NCI-H1417 (cell line): ENCODE data around the gene EBF4.
A peak's percentile ranks its signal among the peaks of the same experiment; 100 is the strongest.
"Not testable (repeated sequence)": the region's sequence is repeated elsewhere in the genome, so short reads cannot be mapped to it uniquely, and the experiment has no call there.

ENCODE experiments used
- DNase-seq, 3 experiments: peaks; one replicate each; lab custom pipeline; 2025; lab: John Stamatoyannopoulos, UW

EBF4 gene

DNA sequence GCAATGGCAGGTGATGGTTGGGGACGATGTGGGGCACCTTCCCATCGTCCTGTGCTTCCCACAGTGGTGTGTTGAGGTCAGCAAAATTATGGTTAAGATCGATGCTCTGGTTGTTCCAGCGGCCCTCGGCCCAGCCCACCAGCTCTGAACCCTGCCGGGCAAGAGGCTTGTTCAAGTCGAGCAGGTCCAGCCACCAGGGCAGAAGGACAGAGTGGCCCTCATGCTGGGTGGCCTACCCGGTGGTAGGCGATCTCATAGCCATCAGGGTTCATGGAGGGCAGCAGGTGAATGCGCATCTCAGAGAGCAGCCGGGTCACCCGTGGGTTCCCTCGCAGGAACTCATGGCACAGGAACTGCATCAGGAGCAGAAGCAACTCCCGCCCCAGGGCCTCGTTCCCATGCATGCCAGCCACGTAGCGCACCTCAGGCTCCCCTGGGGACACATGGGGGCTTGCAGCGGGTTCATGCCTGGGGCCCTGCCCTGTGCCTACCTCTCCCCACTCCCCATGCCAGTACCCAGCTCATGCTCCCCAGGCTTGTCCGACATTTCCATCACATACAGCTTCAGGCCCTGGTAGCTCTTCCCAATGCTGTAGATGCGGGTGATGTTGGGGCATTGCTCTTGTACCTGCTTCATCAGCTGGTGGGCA, 103.6 kb downstream of the EBF4 start:
- no peak for DNase-seq

DNA sequence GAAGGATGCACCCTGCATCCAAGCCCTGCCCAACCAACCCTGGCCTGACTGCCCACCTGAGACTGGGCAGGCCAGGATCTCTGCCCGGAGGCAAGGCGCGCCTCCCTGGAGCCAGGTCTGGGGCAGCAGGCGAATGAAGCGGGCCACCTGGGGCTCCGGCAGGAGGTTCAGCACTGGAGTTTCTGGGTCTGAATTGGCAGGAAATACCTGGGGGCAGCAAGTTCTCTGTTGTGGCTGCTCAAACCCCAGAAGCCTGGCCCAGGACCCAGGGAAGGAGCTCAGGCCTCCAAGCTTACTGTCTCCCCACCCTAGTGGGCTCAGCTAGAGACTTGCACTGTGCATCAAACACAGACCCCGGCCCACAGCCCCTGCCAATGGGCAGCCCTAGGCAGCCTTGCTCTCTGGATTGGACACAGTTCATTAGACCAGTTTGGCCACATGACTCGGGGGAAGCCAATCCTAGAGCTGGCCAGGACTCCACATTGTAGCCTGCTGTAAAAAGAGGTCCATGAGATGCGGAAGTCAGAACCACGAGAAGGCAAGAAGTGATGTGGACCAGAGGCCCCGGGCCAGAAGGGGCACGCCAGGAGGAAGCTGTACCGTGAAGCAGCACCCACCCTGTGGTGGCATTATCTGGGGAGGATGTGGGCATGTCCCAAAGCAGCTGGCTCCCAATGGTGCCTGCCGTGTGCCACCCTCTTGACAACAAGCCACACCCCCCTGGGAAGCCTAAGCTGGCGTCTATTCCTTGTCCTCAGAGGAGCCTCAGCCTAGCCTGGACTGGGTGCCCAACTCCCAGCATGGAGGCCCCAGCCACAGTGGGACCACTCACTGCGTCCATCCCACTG, 104.8 kb downstream of the EBF4 start:
- no peak for DNase-seq

DNA sequence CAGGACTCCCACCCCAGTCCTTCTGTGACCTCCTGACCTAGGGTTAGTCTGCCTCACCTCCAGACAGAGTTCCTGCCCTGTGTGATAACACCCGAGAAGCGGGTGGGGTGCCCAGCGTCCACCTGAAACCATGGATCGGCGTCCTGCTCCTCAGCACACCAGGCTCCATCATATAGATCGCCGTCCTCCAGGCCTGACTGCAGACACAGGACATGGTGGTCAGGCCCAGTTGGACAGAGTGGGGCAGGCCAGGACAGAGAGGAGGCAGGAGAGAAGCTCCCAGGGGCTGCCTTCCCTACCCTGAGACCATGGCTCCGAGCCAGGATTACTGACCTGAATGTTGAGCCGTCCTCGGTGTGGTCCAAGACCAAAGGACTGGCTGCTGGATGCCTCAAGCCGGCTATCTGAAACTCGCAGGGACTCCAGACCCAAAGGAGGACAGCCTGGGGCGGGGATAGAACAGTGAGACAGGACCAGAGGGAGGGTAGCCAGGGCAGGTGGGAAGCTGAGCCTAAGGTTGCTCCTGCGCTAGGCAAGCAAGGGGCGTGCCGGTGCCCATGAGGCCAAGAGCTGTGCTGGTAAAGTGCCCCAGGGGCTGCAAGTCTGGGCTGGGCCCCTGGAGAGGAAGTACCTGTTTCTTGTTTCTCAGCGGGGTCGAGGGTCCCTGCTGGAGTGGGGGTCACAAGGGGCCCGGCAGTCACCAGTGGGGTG, 105.7 kb downstream of the EBF4 start:
- no peak for DNase-seq

DNA sequence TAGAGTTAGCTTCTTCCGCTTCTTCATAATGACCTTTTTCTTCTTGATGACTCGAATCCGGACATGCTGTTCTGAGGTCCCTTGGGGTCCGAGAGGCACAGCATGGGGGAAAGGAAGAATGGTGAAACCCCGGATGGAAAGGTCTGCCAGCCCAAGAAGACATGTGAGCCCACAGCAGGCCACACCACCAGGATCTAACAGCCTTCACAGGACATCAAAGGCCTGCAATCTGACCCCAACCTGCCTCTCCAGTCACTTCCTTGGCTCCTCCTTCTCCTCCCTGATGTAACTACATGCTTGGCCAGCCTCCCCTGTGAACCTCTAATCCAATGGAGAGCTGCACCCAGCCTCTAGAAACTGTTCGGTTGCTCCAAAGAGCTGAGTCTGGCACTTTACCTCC, 106.2 kb downstream of the EBF4 start:
- no peak for DNase-seq

DNA sequence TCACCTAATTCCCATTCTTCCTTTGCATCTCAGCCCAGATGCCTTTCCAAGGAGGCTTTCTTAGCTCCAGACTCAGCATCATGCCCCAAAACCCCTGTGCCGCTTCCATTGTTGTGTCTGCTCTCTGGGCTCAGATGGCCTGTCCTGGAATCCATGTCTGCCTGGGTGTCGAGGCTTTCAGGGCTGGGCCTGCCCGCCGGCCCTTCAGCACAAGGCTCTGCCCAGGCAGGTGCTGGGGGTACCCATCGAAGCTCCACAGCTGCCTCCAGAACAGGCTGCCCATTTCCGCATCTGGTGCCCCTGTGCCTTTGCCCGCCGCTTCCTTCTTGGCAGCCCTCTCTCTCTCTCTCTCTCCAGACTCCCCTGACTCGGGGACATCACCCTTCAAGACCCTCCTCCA, 106.7 kb downstream of the EBF4 start:
- no peak for DNase-seq

DNA sequence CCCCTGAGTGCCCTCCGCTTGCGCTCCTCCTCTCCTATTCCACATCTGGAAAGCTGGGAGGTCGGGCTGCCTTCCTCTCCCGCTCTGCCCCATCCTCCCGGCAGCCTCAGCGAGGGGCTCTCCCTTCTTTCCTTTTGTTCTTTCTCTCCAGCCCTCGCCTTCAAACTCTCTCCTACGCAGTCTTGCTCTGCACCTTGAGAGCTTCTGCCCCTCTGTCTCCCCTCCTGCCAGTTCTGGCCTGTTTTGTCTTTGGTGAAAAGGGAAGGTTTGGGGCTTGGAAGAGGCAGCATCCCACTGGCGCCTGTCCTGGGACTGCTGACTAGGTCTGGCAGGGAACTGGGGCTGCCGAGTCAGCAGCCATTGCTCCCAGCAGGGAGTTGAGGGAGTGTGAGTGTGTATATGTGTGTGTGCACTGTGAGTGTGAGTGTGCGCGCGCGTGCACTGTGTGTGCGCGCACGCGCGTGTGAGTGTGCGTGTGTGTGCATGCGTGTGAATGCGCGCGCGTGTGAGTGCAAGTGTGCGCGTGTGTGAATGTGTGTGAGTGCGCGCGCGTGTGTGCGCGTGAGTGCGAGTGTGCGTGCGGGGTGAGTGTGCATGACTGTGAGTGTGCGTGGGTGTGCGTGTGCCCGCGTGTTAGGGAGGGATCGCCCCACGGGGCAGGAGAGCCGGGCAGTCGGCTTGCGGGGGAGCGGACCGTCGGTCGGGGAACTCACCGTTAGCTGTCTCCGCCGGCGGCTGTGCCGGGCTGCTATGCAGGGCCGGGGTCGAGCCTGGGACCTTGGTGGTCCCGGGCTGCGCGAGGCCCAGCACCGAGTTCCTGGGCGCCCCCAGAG, 107.3 kb downstream of the EBF4 start:
- peak in 2 of 3 experiments; percentile 46 to 62 for DNase-seq

DNA sequence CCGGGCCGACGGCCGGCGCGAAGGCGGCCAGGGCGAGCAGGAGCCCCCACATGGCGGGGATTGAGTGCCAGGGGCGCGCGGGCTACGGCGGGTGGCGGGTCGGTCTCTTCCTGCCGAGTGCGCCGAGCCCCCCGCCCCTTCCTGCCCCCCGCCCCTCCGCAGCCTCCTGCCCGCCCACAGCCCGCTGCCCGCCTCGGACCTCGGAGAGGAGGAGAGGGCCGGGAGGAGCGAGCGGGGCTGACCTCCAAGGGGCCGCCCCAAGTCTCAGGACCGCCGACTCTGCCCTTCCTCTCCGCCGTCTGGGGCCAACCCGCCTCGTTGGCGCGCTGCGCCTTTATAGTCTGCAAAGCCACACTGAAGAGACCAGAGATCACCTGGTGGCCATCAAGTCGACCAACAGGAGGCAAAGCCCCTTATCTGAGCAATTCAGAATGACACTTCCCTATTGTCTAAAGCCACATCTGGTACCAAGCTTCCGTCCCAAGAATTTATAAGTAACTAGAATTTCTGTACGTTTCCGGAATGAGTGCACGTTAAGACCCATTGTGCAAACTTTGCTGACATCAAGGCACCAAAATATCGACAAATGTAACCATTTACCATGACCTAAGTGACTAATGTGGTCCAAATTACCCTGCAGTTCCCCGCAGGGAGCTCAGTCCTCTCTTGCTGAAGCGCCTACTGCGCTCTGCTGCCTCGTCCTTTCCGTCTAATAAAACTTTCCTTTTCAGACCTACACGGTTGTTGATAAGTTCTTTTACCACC, 108.1 kb downstream of the EBF4 start, which contains the start of gene CPXM1:
Gene CPXM1 (minus strand): TSS at position 107 of the 765 bp plus-strand sequence. CDS start 55 bp downstream, at position 52.
- peak in 2 of 3 experiments; percentile 64 for DNase-seq

DNA sequence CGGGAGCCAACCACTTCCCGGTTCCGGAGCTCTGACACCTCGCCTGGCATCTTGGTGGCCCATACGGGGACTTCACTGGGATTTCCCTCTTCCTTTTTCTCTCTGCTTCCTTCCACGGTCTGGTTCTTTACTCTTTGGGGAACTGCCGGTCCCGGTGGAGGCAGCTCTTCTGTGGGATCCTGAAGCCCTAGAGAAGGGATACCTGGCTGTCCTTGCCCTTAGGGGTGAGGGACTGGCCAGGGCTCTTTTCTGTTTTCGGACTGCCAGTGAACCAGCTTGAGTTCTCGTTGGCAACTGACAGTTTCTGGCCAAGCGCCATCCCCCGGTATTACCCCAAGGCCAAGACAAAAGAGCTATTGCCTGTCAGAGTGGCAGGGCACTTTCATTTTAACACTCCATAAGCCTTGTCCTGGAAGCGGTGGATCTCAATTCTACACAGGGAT, 108.7 kb downstream of the EBF4 start:
- DNase-seq = no peak

DNA sequence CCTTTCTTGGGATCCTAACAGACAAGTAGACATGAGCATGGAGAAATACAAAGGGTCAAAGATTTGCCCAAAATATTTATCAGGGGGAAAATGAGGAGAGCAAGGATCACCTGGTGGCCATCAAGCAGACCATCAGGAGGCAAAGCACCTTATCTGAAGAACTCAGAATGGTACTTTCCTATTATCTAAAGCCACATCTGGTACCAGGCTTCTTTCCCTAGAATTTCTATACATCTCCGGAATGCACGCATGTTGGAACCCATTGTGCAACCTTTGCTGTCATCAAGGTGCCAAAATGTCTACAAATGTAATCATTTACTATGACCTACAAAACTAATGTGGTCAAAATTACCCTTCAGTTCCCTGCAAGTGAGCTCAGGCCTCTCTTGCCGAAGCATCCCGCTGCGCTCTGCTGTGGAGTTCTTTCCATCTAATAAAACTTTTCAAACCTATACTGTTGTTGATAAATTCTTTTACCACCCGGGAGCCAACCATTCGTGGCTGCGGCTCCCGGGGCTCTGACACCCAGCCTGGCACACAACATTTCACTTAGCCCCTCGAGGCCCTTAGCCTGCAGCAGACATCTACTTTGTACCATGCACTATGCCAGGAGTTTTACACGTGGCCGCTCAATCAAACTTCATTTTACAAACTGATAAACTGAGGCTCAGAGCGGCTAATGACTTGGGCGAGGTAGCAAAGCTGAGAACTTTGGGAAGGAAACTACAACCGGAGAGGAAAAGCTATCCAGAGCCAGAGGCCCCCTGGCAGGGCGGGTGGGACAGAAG, 111.7 kb downstream of the EBF4 start:
- DNase-seq = no peak

DNA sequence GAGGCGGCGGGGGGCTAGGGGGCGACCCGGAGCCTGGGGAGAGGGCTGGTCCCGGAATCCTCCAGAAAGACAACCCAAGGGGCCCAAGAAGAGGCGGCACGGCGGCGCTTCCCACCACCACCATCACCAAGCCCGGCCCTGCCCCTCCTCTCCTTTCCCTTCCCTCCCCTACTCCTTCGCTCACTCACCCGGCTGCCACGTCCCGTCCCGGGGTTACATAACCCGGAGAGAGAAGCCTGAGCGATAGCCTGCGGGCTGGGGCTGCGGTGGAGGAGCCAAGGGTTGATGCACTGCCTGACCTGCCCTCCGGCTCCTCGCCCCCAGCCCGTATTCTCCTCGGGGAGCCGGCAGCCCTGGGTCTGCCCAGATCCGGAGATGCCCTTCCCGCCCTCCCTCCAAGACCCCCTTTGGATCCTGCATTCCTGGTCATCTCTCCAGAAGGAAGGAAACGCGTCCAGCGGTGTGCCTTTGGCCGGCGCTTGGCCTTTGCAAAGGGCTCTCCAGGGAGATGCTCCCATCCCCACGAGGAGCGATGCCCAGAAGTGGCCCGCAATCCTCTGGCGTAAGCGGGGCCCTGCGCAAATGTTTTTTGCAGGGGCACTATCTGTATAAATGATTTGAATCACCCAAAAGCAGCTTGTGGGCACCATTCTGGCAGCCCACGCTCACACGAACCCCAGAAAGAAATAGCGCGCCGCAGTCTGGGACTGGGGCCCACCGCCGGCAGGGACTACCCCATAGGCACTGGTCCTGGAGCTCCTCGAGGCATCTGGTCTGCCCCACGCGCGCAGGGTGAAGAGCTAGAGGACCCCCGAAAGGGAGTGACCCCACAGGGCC, 112.5 kb downstream of the EBF4 start:
- DNase-seq = no peak

DNA sequence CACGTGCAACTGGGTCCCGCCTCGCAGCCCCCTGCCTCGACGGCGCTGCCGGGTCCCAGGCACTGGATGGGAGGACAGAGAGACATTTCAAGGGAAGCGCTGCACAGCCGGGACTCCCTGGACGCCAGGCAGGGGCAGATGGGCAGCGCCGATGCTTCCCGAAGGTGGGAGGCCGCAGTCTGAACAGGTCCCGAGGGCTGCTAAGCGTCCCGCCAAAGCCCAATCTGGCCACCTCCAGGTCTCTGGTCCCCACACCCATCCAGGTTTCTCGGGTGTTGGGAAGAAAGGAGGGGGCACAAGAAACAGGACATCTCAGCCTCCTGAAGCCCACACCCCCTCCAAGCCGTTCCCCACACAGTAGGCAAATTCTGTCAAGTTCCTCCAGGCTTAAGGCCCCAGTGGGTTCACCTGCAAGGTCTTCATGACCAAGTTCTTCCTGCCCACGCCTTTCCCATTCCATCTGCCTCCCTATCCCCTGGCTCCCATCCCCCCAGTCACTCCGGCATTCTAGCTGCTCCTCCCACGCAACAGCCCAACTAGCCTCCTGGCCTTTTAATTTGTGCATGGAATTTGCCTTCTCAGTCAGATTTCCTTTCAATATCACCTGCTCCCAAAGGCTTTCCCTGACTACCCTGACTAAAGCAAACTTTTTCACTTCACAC, 113.2 kb downstream of the EBF4 start:
- DNase-seq = no peak

DNA sequence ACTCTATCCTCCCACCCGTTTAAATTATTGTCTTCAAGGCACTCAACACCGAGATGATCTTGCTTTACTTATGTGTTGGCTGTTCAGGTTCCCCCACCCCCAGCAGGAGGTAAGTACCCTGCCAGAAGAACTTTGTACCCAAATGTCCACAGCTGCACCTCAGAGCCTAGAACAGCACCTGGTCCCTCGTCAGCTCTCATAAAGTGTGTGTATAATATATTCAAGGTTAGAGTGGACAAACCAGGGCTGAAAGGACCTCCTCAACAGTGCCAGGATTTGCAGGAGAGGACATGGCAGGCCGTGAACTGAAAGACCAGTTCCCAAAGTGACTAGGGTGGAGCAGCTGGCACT, 113.7 kb downstream of the EBF4 start:
- DNase-seq = no peak

DNA sequence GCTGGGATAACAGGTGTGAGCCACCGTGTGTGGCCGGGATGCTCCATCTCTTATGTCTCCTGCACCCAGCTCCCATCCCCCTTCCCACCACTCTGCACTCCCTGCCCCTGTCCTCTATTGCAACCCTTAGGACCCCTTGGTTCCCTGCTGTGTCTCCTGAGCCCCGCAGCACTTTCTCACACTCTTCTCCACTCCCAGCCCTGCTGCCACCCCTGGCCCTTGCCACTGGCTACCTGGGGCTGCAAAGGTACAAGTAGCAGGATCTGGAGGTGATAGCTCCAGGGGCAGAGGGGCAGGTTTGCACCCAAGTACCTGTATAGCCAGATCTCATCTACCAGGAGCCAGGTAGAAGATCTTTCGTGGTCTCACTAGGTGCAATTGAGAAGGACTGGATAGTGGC, 114.4 kb downstream of the EBF4 start:
- DNase-seq = no peak

DNA sequence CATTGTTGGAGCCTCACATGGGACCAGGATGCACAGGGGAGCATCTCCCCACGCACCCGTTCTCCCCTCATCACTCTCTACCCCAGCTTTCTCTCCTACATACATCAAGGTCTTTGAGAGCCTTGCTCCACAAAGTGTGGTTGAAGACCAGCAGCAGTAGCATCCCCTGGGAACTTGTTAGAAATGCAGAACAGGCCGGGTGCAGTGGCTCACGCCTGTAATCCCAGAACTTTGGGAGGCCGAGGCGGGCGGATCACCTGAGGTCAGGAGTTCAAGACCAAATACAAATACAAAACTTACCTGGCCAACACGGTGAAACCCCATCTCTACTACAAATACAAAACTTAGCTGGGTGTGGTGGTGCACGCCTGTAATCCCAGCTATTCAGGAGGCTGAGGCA, 115.3 kb downstream of the EBF4 start:
- DNase-seq = not testable (repeated sequence)

DNA sequence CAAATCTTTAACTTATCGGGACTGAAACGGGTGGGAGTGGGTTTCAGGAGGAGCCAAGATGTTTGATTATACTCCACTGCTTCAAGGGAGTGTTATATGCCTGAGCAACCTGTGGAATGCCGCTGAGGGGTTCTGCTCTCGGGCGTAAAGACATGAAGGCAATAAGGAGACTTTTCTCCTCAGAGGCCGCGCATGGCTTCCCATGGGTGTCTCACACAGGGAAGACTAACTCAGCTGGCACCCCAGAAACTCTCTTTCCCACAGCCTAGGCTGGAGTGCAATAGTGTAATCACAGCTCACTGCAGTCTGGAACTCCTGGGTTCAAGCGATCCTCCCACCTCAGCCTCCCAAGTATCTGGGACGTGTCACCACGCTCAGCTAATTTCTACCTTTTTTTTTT, 117.1 kb downstream of the EBF4 start:
- DNase-seq = no peak
